Adipocyte (in vitro differentiated cells): ENCODE data around the gene TTC33.
"Not testable (repeated sequence)": the region's sequence is repeated elsewhere in the genome, so short reads cannot be mapped to it uniquely, and the experiment has no call there.

ENCODE experiments used
- DNase-seq: peaks from one replicate; pipeline ENCODE4 v3.0.0-alpha.2; 2015; ENCODE audit warnings: low read depth
- H3K27me3 ChIP-seq: replicated peaks from 2 replicates; pipeline ENCODE4 v1.7.0; 2013; ENCODE audit warnings: mild to moderate bottlenecking, low read length, moderate library complexity; ENCODE audit not compliant: control insufficient read depth, insufficient read depth
- H3K36me3 ChIP-seq: 2 replicates; pipeline ENCODE4 v1.7.0; 2013; ENCODE audit warnings: low read length, mild to moderate bottlenecking, moderate library complexity; ENCODE audit not compliant: control insufficient read depth, insufficient read depth, severe bottlenecking
- H3K4me1 ChIP-seq: 2 replicates; pipeline ENCODE4 v1.7.0; 2013; ENCODE audit warnings: mild to moderate bottlenecking, low read length, moderate library complexity; ENCODE audit not compliant: control insufficient read depth, insufficient read depth
- H3K4me3 ChIP-seq: 2 replicates; pipeline ENCODE4 v1.7.0; 2013; ENCODE audit warnings: mild to moderate bottlenecking, low read length, moderate library complexity
- H3K9ac ChIP-seq: 2 replicates; pipeline ENCODE4 v1.7.0; 2013; ENCODE audit warnings: mild to moderate bottlenecking, low read length, moderate library complexity
- H3K9me3 ChIP-seq: 2 replicates; pipeline ENCODE4 v1.7.0; 2013; ENCODE audit warnings: mild to moderate bottlenecking, low read length, moderate library complexity; ENCODE audit not compliant: control insufficient read depth

TTC33 gene

GRCh38 chr5:40603378-40603777, 152.4 kb downstream of the TTC33 start:
- no peaks in the 10 kb centered on the region for H3K9me3 ChIP-seq
- peaks cover 11% of the 10 kb centered on the region for H3K4me1 ChIP-seq
- no peaks in the 10 kb centered on the region for H3K27me3 ChIP-seq
- H3K36me3 ChIP-seq = no peaks in the 10 kb centered on the region
- no peak for DNase-seq
- no peak overlapping the region for H3K9ac ChIP-seq
- no peak overlapping the region for H3K4me3 ChIP-seq

- no peak for DNase-seq
- Histone ChIP-seq H3K4me1 (peaks cover 11% of the 10 kb centered on the region), H3K9me3 (no peaks in the 10 kb centered on the region), H3K9ac (no peak overlapping the region), H3K27me3 (no peaks in the 10 kb centered on the region), H3K36me3 (no peaks in the 10 kb centered on the region), H3K4me3 (no peak overlapping the region)
Measured at GRCh38 chr5:40601198-40601868, 154.4 kb downstream of the TTC33 start.

- no peaks in the 10 kb centered on the region for H3K27me3 ChIP-seq
- H3K9me3 ChIP-seq = no peaks in the 10 kb centered on the region
- H3K4me3 ChIP-seq = no peak overlapping the region
- H3K4me1 ChIP-seq = peaks cover 1% of the 10 kb centered on the region
- H3K36me3 ChIP-seq = no peaks in the 10 kb centered on the region
- no peak overlapping the region for H3K9ac ChIP-seq
- no peak for DNase-seq
Measured at GRCh38 chr5:40600383-40600782, 155.4 kb downstream of the TTC33 start.

GRCh38 chr5:40599676-40600075, 156.1 kb downstream of the TTC33 start:
- peaks cover 1% of the 10 kb centered on the region for H3K4me1 ChIP-seq
- H3K4me3 ChIP-seq = no peak overlapping the region
- H3K9me3 ChIP-seq = no peaks in the 10 kb centered on the region
- H3K27me3 ChIP-seq = no peaks in the 10 kb centered on the region
- no peak for DNase-seq
- H3K9ac ChIP-seq = no peak overlapping the region
- H3K36me3 ChIP-seq = no peaks in the 10 kb centered on the region

GRCh38 chr5:40594811-40595210, 160.9 kb downstream of the TTC33 start:
- no peak for DNase-seq
- no peaks in the 10 kb centered on the region for H3K9me3 ChIP-seq
- no peaks in the 10 kb centered on the region for H3K36me3 ChIP-seq
- no peak overlapping the region for H3K9ac ChIP-seq
- H3K4me3 ChIP-seq = no peak overlapping the region
- H3K4me1 ChIP-seq = peaks cover 4% of the 10 kb centered on the region
- no peaks in the 10 kb centered on the region for H3K27me3 ChIP-seq

GRCh38 chr5:40591727-40592396, 163.9 kb downstream of the TTC33 start:
- H3K36me3 ChIP-seq, H3K9me3 ChIP-seq, H3K9ac ChIP-seq, H3K27me3 ChIP-seq, DNase-seq, H3K4me3 ChIP-seq, H3K4me1 ChIP-seq: not testable (repeated sequence)

GRCh38 chr5:40587376-40587775, 168.4 kb downstream of the TTC33 start:
- Histone ChIP-seq H3K27me3 (no peaks in the 10 kb centered on the region), H3K9ac (no peak overlapping the region), H3K4me3 (no peak overlapping the region), H3K4me1 (no peaks in the 10 kb centered on the region), H3K36me3 (no peaks in the 10 kb centered on the region), H3K9me3 (no peaks in the 10 kb centered on the region)
- peak; percentile 34 for DNase-seq

GRCh38 chr5:40585537-40586267, 170.1 kb downstream of the TTC33 start:
- DNase-seq = no peak
- Histone ChIP-seq H3K9me3 (no peaks in the 10 kb centered on the region), H3K4me3 (no peak overlapping the region), H3K27me3 (no peaks in the 10 kb centered on the region), H3K9ac (no peak overlapping the region), H3K36me3 (no peaks in the 10 kb centered on the region), H3K4me1 (no peaks in the 10 kb centered on the region)

- Histone ChIP-seq H3K9me3 (no peaks in the 10 kb centered on the region), H3K4me3 (no peak overlapping the region), H3K36me3 (no peaks in the 10 kb centered on the region), H3K9ac (no peak overlapping the region), H3K27me3 (no peaks in the 10 kb centered on the region), H3K4me1 (no peaks in the 10 kb centered on the region)
- DNase-seq = no peak
Measured at GRCh38 chr5:40584054-40584453, 171.7 kb downstream of the TTC33 start.

GRCh38 chr5:40578501-40579451, 177.0 kb downstream of the TTC33 start:
- Histone ChIP-seq H3K27me3 (no peaks in the 10 kb centered on the region), H3K36me3 (no peaks in the 10 kb centered on the region), H3K9ac (no peak overlapping the region), H3K4me1 (no peaks in the 10 kb centered on the region), H3K9me3 (no peaks in the 10 kb centered on the region), H3K4me3 (no peak overlapping the region)
- no peak for DNase-seq

GRCh38 chr5:40577718-40578117, 178.0 kb downstream of the TTC33 start:
- peaks cover 4% of the 10 kb centered on the region for H3K4me1 ChIP-seq
- no peaks in the 10 kb centered on the region for H3K9me3 ChIP-seq
- H3K9ac ChIP-seq = no peak overlapping the region
- H3K36me3 ChIP-seq = no peaks in the 10 kb centered on the region
- no peaks in the 10 kb centered on the region for H3K27me3 ChIP-seq
- H3K4me3 ChIP-seq = no peak overlapping the region
- DNase-seq = no peak
